DND-41 (cell line): ENCODE measurements around the gene SIPA1.
A peak's percentile ranks its signal among the peaks of the same experiment; 100 is the strongest.

Experiments used
- ATAC-seq: fragments of 200-7000 bp; cut with Tn5 transposase; 3 replicates; pipeline ENCODE4 v1.9.1; 2021; ENCODE audit warnings: low read depth; ENCODE audit not compliant: insufficient read depth
- DNase-seq: peaks from one replicate; pipeline ENCODE4 v3.0.0-alpha.2; 2020
- H2AFZ ChIP-seq: 2 replicates; pipeline ENCODE4 v1.6.0; 2012; ENCODE audit warnings: low read depth, low read length
- H3K27ac ChIP-seq: 2 replicates; pipeline ENCODE4 v1.5.1; 2012; ENCODE audit warnings: low read length, inconsistent platforms
- H3K27me3 ChIP-seq: fragments of 200-600 bp; sonication (generic); 2 replicates; pipeline ENCODE4 v1.6.0; 2012; ENCODE audit warnings: low read length, mild to moderate bottlenecking, inconsistent platforms; ENCODE audit not compliant: insufficient read depth, poor library complexity
- H3K36me3 ChIP-seq: 2 replicates; pipeline ENCODE4 v1.5.1; 2012; ENCODE audit warnings: low read length, inconsistent platforms; ENCODE audit not compliant: insufficient read depth
- H3K4me1 ChIP-seq: 2 replicates; pipeline ENCODE4 v1.5.1; 2012; ENCODE audit warnings: mild to moderate bottlenecking, low read length; ENCODE audit not compliant: insufficient read depth
- H3K4me2 ChIP-seq: 2 replicates; pipeline ENCODE4 v1.6.0; 2012; ENCODE audit warnings: mild to moderate bottlenecking, moderate library complexity, low read length, inconsistent platforms; ENCODE audit not compliant: insufficient read depth
- H3K4me3 ChIP-seq, 2 experiments: fragments of 200-600 bp in 1 of 2; shearing (Covaris generic) in 1 of 2; 2 replicates each; pipeline ENCODE4 v1.5.1; 2012 to 2016; ENCODE audit warnings: inconsistent platforms in 2 of 2, low read length in 2 of 2, mild to moderate bottlenecking in 2 of 2, low read depth in 1 of 2, moderate library complexity in 1 of 2
- H3K79me2 ChIP-seq: 2 replicates; pipeline ENCODE4 v1.6.0; 2012; ENCODE audit warnings: low read length, inconsistent platforms; ENCODE audit not compliant: insufficient read depth
- H3K9ac ChIP-seq: 2 replicates; pipeline ENCODE4 v1.6.0; 2012; ENCODE audit warnings: low read depth, mild to moderate bottlenecking, inconsistent platforms, low read length, moderate library complexity
- H3K9me3 ChIP-seq: 2 replicates; pipeline ENCODE4 v1.5.1; 2012; ENCODE audit warnings: low read length, moderate library complexity, mild to moderate bottlenecking, inconsistent platforms; ENCODE audit not compliant: insufficient read depth, severe bottlenecking
- H4K20me1 ChIP-seq: 2 replicates; pipeline ENCODE4 v1.6.0; 2012; ENCODE audit warnings: low read length; ENCODE audit not compliant: insufficient read depth
- CTCF ChIP-seq: IDR thresholded peaks from 2 replicates; pipeline ENCODE4 v1.5.1; 2012; ENCODE audit warnings: borderline replicate concordance, low read length, moderate library complexity, mild to moderate bottlenecking; ENCODE audit not compliant: poor library complexity, severe bottlenecking; ENCODE audit errors: extremely low read depth
- EZH2 ChIP-seq: IDR thresholded peaks from 3 replicates; pipeline ENCODE4 v1.6.1; 2012; ENCODE audit warnings: borderline replicate concordance, low read depth, mild to moderate bottlenecking, moderate library complexity, low read length, inconsistent platforms; ENCODE audit not compliant: severe bottlenecking

Gene SIPA1

GRCh38 chr11:65609229-65609628 lies 28.7 kb upstream of the SIPA1 start:
- TF ChIP-seq CTCF (no peak), EZH2 (no peak)
- peaks cover 34% of the 10 kb centered on the region for H3K4me1 ChIP-seq
- no peak overlapping the region for H3K4me3 ChIP-seq
- H2AFZ ChIP-seq: no peak overlapping the region
- no peak overlapping the region for H3K4me2 ChIP-seq
- peaks cover 52% of the 10 kb centered on the region for H3K79me2 ChIP-seq
- peaks cover 81% of the 10 kb centered on the region for H3K36me3 ChIP-seq
- H3K9me3 ChIP-seq: no peaks in the 10 kb centered on the region
- H3K27me3 ChIP-seq: no peaks in the 10 kb centered on the region
- ATAC-seq: no peak
- H4K20me1 ChIP-seq: peaks cover 20% of the 10 kb centered on the region
- no peak overlapping the region for H3K27ac ChIP-seq
- no peak overlapping the region for H3K9ac ChIP-seq
- no peak for DNase-seq

GRCh38 chr11:65609665-65610064 lies 28.2 kb upstream of the SIPA1 start:
- H3K79me2 ChIP-seq: peaks cover 56% of the 10 kb centered on the region
- no peak for ATAC-seq

GRCh38 chr11:65610404-65610803 lies 27.5 kb upstream of the SIPA1 start:
- peaks cover 36% of the 10 kb centered on the region for H3K4me1 ChIP-seq
- no peak for TF ChIP-seq EZH2
- TF ChIP-seq CTCF: no peak
- H4K20me1 ChIP-seq: peaks cover 20% of the 10 kb centered on the region
- peaks cover 60% of the 10 kb centered on the region for H3K79me2 ChIP-seq
- no peak overlapping the region for H3K27ac ChIP-seq
- ATAC-seq (no peak), DNase-seq (no peak)
- H3K36me3 ChIP-seq: peaks cover 70% of the 10 kb centered on the region
- no peaks in the 10 kb centered on the region for H3K27me3 ChIP-seq
- no peak overlapping the region for H3K4me3 ChIP-seq
- no peak overlapping the region for H2AFZ ChIP-seq
- no peaks in the 10 kb centered on the region for H3K9me3 ChIP-seq
- peak overlapping the region; percentile 86 for H3K4me2 ChIP-seq
- H3K9ac ChIP-seq: no peak overlapping the region

More at GRCh38 chr11:65609665-65610064, 28.2 kb upstream of the SIPA1 start:
- H4K20me1 ChIP-seq: peaks cover 20% of the 10 kb centered on the region
- no peaks in the 10 kb centered on the region for H3K27me3 ChIP-seq
- H3K27ac ChIP-seq: no peak overlapping the region
- no peak for DNase-seq
- no peak overlapping the region for H3K9ac ChIP-seq
- peaks cover 34% of the 10 kb centered on the region for H3K4me1 ChIP-seq
- no peaks in the 10 kb centered on the region for H3K9me3 ChIP-seq
- peak overlapping the region; percentile 19; the same call in 1 of the 2 replicates for H3K4me2 ChIP-seq
- no peak for TF ChIP-seq EZH2
- no peak for TF ChIP-seq CTCF
- H2AFZ ChIP-seq: no peak overlapping the region
- H3K4me3 ChIP-seq: no peak overlapping the region
- peaks cover 77% of the 10 kb centered on the region for H3K36me3 ChIP-seq
